ENCODE measurements around the gene CRIP3. TPM values are rescaled to one million over a fixed set of nuclear protein-coding genes. Genes with fewer than 3 reads are reported as not detected.

The CRIP3 gene
- total and polyA plus RNA-seq, 2 of the 13 experiments (the other 11 are each of a cell fraction or from before 2014, with no cell fraction given) = 6.3 to 9.3 TPM

DNA sequence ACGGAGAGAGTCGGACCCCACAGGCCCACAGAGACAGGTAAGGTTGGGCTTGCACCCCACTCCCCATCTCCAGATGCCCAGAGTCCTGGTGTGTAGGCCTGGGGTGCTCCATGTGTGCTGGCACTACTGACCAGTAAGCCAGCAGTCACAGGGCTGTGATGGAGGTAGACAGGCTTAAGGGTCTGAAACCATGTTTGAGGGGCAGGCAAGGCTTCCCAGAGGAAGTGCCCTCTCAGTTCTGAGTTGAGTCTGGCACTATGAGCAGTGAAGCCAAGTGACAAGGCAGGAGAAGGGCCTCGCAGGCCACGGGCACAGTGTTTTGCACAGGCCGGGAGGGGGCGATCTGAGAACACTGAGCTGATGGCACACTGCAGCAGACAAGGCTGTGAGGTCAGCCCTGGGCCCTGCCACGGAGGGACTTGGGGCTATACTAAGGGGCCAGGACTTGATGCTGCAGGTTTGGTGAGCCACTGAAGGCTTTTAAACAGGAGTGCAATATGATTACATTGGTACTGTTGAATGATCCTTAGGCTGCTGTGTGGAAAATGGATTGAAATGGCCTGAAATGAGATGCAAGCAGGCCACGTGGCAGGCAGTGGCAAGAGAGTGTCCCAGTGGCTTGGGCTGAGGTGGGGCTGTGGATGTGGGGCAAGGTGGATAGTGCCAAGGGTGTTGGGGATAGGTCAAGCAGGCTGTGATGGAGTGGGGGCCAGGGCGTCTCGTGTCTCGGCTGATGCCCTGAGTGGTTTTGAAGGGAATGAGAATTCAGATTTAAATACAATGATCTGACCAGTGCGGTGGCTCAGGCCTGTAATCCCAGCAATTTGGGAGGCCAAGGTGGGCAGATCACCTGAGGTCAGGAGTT is 45.1 kb downstream of the CRIP3 start (continued):
- TF ChIP-seq, protein P1, sequence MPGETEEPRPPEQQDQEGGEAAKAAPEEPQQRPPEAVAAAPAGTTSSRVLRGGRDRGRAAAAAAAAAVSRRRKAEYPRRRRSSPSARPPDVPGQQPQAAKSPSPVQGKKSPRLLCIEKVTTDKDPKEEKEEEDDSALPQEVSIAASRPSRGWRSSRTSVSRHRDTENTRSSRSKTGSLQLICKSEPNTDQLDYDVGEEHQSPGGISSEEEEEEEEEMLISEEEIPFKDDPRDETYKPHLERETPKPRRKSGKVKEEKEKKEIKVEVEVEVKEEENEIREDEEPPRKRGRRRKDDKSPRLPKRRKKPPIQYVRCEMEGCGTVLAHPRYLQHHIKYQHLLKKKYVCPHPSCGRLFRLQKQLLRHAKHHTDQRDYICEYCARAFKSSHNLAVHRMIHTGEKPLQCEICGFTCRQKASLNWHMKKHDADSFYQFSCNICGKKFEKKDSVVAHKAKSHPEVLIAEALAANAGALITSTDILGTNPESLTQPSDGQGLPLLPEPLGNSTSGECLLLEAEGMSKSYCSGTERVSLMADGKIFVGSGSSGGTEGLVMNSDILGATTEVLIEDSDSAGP (CRISPR knock-in tag; IDR thresholded peaks at IDR 0.05; ENCODE audit: borderline replicate concordance) = peak; percentile 67
- TF ChIP-seq RORA (CRISPR knock-in tag; IDR thresholded peaks at IDR 0.05) (no peak), SAP130 (CRISPR knock-in tag; IDR thresholded peaks at IDR 0.05; ENCODE audit: low read depth) (peak; percentile 45; the same call in 1 of the 2 replicates), SALL2 (CRISPR knock-in tag; IDR thresholded peaks at IDR 0.05) (no peak), TOPORS (CRISPR knock-in tag; IDR thresholded peaks at IDR 0.05) (peak; percentile 73; the same call in 1 of the 2 replicates), YEATS2 (CRISPR knock-in tag; IDR thresholded peaks at IDR 0.05; ENCODE audit: borderline replicate concordance) (peak; percentile 17; the same call in 1 of the 2 replicates), KAT8 (CRISPR knock-in tag; IDR thresholded peaks at IDR 0.05) (peak; percentile 63; the same call in 1 of the 2 replicates), ZNF879 (CRISPR knock-in tag; IDR thresholded peaks at IDR 0.05) (no peak), ZNF101 (CRISPR knock-in tag; IDR thresholded peaks at IDR 0.05; ENCODE audit: borderline replicate concordance, low read depth) (no peak), THYN1 (CRISPR knock-in tag; IDR thresholded peaks at IDR 0.05; ENCODE audit: borderline replicate concordance, low read depth) (peak; percentile 61; the same call in 1 of the 2 replicates), ZNF788 (CRISPR knock-in tag; IDR thresholded peaks at IDR 0.05; ENCODE audit: borderline replicate concordance) (peak; percentile 64; the same call in 1 of the 2 replicates), IRF2 (CRISPR knock-in tag; IDR thresholded peaks at IDR 0.05) (peak; percentile 81), ZFP82 (CRISPR knock-in tag; IDR thresholded peaks at IDR 0.05; ENCODE audit: borderline replicate concordance) (no peak), ZNF431 (CRISPR knock-in tag; IDR thresholded peaks at IDR 0.05; ENCODE audit: borderline replicate concordance, low read depth) (no peak), EHMT2 (IDR thresholded peaks at IDR 0.05; ENCODE audit: borderline replicate concordance, low read depth, low read length) (no peak), SMARCE1 (IDR thresholded peaks at IDR 0.05; ENCODE audit: borderline replicate concordance) (no peak), ARNT2 (CRISPR knock-in tag; IDR thresholded peaks at IDR 0.05; ENCODE audit: low read depth) (peak; percentile 86; the same call in 1 of the 2 replicates), PCBP2 (optimal IDR thresholded peaks at IDR 0.05; ENCODE audit: low read depth, low read length, poor library complexity, severe bottlenecking) (no peak), ZNF260 (CRISPR knock-in tag; IDR thresholded peaks at IDR 0.05; ENCODE audit: borderline replicate concordance, low read depth) (no peak), HNRNPK (IDR thresholded peaks at IDR 0.05; ENCODE audit: low read depth, low read length, poor library complexity, severe bottlenecking) (no peak), NFAT5 (CRISPR knock-in tag; IDR thresholded peaks at IDR 0.05) (no peak)
